ENCODE data around the gene C1QTNF8. TPM values are rescaled to one million over a fixed set of nuclear protein-coding genes. Genes with fewer than 3 reads are reported as not detected.

The C1QTNF8 gene
- total and polyA plus RNA-seq, 2 of the 13 experiments (the other 11 are each of a cell fraction or from before 2014, with no cell fraction given), result 0.09 TPM; not detected in 1

- FAIRE-seq (no peak), ATAC-seq (peak; percentile 33), DNase-seq (ENCODE audit: low spot score) (no peak)
- POLR2A ChIA-PET, result interaction anchor here (1.9 to 3.6 kb wide), 2 partner anchors 10 to 12 kb away, joined by 7 to 14 read pairs; no protein-coding TSS in a partner anchor
- Histone ChIP-seq H3K4me3 (replicated peaks in 1 of 3; ENCODE audit: insufficient read depth in 1 of 3, low read depth in 2 of 3, low read length in 3 of 3) (peak overlapping the region in 2 of 3 experiments; percentile 37 to 50; a peak in 3 of 6 replicates), H4K20me1 (ENCODE audit: insufficient read depth, low read length) (no peaks in the 10 kb centered on the region), H3K27me3 (ENCODE audit: control insufficient read depth in 1 of 2, insufficient read depth in 2 of 2, low read length in 2 of 2) (peaks cover 1 to 15% of the 10 kb centered on the region in 2 experiments; a peak in 2 of 5 replicates), H3K27ac (ENCODE audit: extremely low read length, insufficient read depth, low read length) (no peak overlapping the region), H2AFZ (ENCODE audit: low read length) (no peak overlapping the region), H3K4me2 (ENCODE audit: low read depth, low read length) (peak overlapping the region; percentile 42), H3K36me3 (replicated peaks in 1 of 2; ENCODE audit: control insufficient read depth in 1 of 2, insufficient read depth in 2 of 2, low read length in 2 of 2) (no peaks in the 10 kb centered on the region), H3K4me1 (ENCODE audit: insufficient read depth, low read length) (peaks cover 76% of the 10 kb centered on the region), H3K9ac (ENCODE audit: insufficient read depth, low read depth, low read length) (peak overlapping the region; percentile 43; the same call in 1 of the 2 replicates), H3K79me2 (ENCODE audit: insufficient read depth, low read length) (no peaks in the 10 kb centered on the region), H3K9me3 (ENCODE audit: low read length) (peaks cover 8% of the 10 kb centered on the region)
- CTCF ChIA-PET (ENCODE audit: low intra/inter-chr PET ratio, low total read pairs), result no interaction called here
- in situ Hi-C loops (cut with HindIII; ENCODE audit: extremely low pct_ligation_motif_present, low pct_unique_long_range_greater_than_20kb), result no loop called here
- BruUV-seq (replicated peaks), result no TSS peak
- WGBS (ENCODE audit: low lambda C conversion rate), result 41% methylated on average over 16 of the region's 42 CpGs
- intact Hi-C loops (cut with micrococcal nuclease; ENCODE audit: unreplicated experiment), result no loop called here
- TF ChIP-seq, protein P1, sequence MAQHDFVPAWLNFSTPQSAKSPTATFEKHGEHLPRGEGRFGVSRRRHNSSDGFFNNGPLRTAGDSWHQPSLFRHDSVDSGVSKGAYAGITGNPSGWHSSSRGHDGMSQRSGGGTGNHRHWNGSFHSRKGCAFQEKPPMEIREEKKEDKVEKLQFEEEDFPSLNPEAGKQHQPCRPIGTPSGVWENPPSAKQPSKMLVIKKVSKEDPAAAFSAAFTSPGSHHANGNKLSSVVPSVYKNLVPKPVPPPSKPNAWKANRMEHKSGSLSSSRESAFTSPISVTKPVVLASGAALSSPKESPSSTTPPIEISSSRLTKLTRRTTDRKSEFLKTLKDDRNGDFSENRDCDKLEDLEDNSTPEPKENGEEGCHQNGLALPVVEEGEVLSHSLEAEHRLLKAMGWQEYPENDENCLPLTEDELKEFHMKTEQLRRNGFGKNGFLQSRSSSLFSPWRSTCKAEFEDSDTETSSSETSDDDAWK (CRISPR knock-in tag; IDR thresholded peaks at IDR 0.05), result no peak
- TF ChIP-seq, protein P2, sequence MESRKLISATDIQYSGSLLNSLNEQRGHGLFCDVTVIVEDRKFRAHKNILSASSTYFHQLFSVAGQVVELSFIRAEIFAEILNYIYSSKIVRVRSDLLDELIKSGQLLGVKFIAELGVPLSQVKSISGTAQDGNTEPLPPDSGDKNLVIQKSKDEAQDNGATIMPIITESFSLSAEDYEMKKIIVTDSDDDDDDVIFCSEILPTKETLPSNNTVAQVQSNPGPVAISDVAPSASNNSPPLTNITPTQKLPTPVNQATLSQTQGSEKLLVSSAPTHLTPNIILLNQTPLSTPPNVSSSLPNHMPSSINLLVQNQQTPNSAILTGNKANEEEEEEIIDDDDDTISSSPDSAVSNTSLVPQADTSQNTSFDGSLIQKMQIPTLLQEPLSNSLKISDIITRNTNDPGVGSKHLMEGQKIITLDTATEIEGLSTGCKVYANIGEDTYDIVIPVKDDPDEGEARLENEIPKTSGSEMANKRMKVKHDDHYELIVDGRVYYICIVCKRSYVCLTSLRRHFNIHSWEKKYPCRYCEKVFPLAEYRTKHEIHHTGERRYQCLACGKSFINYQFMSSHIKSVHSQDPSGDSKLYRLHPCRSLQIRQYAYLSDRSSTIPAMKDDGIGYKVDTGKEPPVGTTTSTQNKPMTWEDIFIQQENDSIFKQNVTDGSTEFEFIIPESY (CRISPR knock-in tag; IDR thresholded peaks at IDR 0.05), result 0 out of 2 replicates have a peak, but pooled peaks have one; percentile 22
- TF ChIP-seq ZNF260 (CRISPR knock-in tag; IDR thresholded peaks at IDR 0.05; ENCODE audit: borderline replicate concordance, low read depth) (no peak), ZSCAN30 (CRISPR knock-in tag; IDR thresholded peaks at IDR 0.05) (no peak), ISX (CRISPR knock-in tag; conservative IDR thresholded peaks at IDR 0.05) (no peak), ZFY (CRISPR knock-in tag; IDR thresholded peaks at IDR 0.05) (peak; percentile 35; the same call in 1 of the 2 replicates), DPF2 (CRISPR knock-in tag; IDR thresholded peaks at IDR 0.05; ENCODE audit: borderline replicate concordance, low read depth) (no peak), KAT8 (CRISPR knock-in tag; IDR thresholded peaks at IDR 0.05) (no peak), HNRNPL (IDR thresholded peaks at IDR 0.05; ENCODE audit: low read depth, low read length) (0 out of 2 replicates have a peak, but pooled peaks have one; percentile 59), ZNF777 (CRISPR knock-in tag; IDR thresholded peaks at IDR 0.05) (peak; percentile 18; the same call in 1 of the 2 replicates), NFKB2 (CRISPR knock-in tag; IDR thresholded peaks at IDR 0.05; ENCODE audit: borderline replicate concordance) (0 out of 2 replicates have a peak, but pooled peaks have one; percentile 25)
- TF ChIP-seq, protein P3, sequence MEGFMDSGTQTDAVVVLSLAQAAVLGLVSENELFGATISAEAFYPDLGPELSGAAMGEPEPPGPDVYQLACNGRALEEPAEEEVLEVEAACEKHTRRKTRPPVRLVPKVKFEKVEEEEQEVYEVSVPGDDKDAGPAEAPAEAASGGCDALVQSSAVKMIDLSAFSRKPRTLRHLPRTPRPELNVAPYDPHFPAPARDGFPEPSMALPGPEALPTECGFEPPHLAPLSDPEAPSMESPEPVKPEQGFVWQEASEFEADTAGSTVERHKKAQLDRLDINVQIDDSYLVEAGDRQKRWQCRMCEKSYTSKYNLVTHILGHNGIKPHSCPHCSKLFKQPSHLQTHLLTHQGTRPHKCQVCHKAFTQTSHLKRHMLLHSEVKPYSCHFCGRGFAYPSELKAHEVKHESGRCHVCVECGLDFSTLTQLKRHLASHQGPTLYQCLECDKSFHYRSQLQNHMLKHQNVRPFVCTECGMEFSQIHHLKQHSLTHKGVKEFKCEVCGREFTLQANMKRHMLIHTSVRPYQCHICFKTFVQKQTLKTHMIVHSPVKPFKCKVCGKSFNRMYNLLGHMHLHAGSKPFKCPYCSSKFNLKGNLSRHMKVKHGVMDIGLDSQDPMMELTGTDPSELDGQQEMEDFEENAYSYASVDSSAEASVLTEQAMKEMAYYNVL (CRISPR knock-in tag; IDR thresholded peaks at IDR 0.05; ENCODE audit: borderline replicate concordance), result no peak
- TF ChIP-seq, protein P4, sequence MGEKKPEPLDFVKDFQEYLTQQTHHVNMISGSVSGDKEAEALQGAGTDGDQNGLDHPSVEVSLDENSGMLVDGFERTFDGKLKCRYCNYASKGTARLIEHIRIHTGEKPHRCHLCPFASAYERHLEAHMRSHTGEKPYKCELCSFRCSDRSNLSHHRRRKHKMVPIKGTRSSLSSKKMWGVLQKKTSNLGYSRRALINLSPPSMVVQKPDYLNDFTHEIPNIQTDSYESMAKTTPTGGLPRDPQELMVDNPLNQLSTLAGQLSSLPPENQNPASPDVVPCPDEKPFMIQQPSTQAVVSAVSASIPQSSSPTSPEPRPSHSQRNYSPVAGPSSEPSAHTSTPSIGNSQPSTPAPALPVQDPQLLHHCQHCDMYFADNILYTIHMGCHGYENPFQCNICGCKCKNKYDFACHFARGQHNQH (CRISPR knock-in tag; IDR thresholded peaks at IDR 0.05), result no peak
Observed at GRCh38 chr16:1080801-1081733, 15.0 kb downstream of the C1QTNF8 start.
